SU-DHL-6 (cell line): ENCODE data around the gene PPP1R13L.

Experiments
- H2AFZ ChIP-seq: fragments of 200-600 bp; sonication (generic); 2 replicates; pipeline ENCODE4 v1.6.1; 2014; ENCODE audit warnings: low read depth, mild to moderate bottlenecking, moderate library complexity, mixed read lengths, antibody characterized with exemption, low read length; ENCODE audit not compliant: severe bottlenecking
- H3F3A ChIP-seq: fragments of 200-600 bp; shearing (Covaris generic); 2 replicates; pipeline ENCODE4 v1.6.0; 2016; ENCODE audit warnings: antibody characterized with exemption, mild to moderate bottlenecking; ENCODE audit not compliant: insufficient read depth
- H3K27ac ChIP-seq: fragments of 200-600 bp; sonication (generic); 2 replicates; pipeline ENCODE4 v1.5.1; 2016; ENCODE audit warnings: low read depth, mild to moderate bottlenecking, low read length, moderate library complexity, mixed read lengths
- H3K27me3 ChIP-seq: fragments of 200-600 bp; sonication (generic), shearing (Covaris generic); 2 replicates; pipeline ENCODE4 v1.6.0; 2014; ENCODE audit warnings: mild to moderate bottlenecking, low read length
- H3K36me3 ChIP-seq: fragments of 200-600 bp; sonication (generic); 2 replicates; pipeline ENCODE4 v1.6.1; 2014; ENCODE audit warnings: mild to moderate bottlenecking, low read length, mixed read lengths
- H3K4me2 ChIP-seq: fragments of 300-600, 200-600 bp; shearing (Covaris generic), sonication (generic); 2 replicates; pipeline ENCODE4 v1.6.0; 2014; ENCODE audit warnings: low read length, low read depth, mild to moderate bottlenecking; ENCODE audit not compliant: poor library complexity, severe bottlenecking
- H3K4me3 ChIP-seq: fragments of 200-600 bp; sonication (generic); 2 replicates; pipeline ENCODE4 v1.5.1; 2014; ENCODE audit warnings: antibody characterized with exemption, low read length, mild to moderate bottlenecking, mixed read lengths; ENCODE audit not compliant: insufficient read depth, poor library complexity, severe bottlenecking
- H3K79me2 ChIP-seq: fragments of 200-600 bp; sonication (generic); 2 replicates; pipeline ENCODE4 v1.6.1; 2014; ENCODE audit warnings: mild to moderate bottlenecking, low read length, moderate library complexity; ENCODE audit not compliant: insufficient read depth
- H3K9ac ChIP-seq: fragments of 200-600 bp; sonication (generic); 2 replicates; pipeline ENCODE4 v1.7.0; 2014; ENCODE audit warnings: mild to moderate bottlenecking, low read length
- H3K9me2 ChIP-seq: fragments of 200-600 bp; sonication (generic); replicated peaks from 2 replicates; pipeline ENCODE4 v1.6.1; 2014; ENCODE audit warnings: low read length; ENCODE audit not compliant: insufficient read depth
- H3K9me3 ChIP-seq: fragments of 200-600 bp; sonication (generic); 2 replicates; pipeline ENCODE4 v1.6.1; 2014; ENCODE audit warnings: low read length, mixed read lengths; ENCODE audit not compliant: insufficient read depth
- H4K20me1 ChIP-seq: fragments of 200-600 bp; sonication (generic); 2 replicates; pipeline ENCODE4 v1.6.1; 2014; ENCODE audit warnings: low read depth, mild to moderate bottlenecking, antibody characterized with exemption, low read length, moderate library complexity, mixed read lengths
- EZH2phosphoT487 ChIP-seq: fragments of 200-600 bp; sonication (generic), shearing (Covaris generic); conservative IDR thresholded peaks from 2 replicates; pipeline ENCODE4 v1.6.1; 2018; ENCODE audit warnings: mild to moderate bottlenecking, antibody characterized with exemption, low read length, moderate library complexity, mixed read lengths
- TF ChIP-seq, protein P1 (sequence below): fragments of 200-600 bp; sonication (generic); IDR thresholded peaks from one replicate; pipeline ENCODE4 v1.5.1; 2017; ENCODE audit warnings: antibody characterized with exemption, mild to moderate bottlenecking, low read length, moderate library complexity; ENCODE audit not compliant: insufficient read depth, poor library complexity, severe bottlenecking

The PPP1R13L gene

DNA sequence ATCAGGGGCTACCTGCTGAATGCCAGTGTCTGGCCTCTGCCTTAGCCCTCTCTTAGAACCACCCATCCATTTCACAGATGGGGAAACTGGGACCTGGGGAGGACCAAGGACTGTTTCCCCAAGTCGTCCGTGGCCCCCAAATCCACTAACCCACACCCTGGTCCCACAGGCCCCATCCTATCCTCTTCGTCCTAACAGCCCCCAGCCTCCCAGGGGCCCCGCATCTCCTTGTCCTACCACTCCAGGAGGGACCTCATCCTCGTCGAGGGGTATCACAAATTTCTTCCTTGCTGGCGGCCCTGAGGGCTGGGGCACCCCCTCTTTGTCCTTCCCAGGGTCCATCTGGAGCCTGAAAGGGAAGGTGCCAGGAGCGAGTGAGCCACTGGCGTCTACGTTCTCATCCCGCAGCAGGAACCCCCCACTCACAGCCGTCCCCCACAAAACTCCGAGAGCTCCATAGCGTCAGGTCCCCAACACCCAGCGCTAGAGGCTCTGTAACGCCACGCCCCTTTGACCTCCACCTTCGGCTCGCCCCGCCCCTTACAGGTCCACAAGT lies 18.2 kb upstream of the PPP1R13L start:
- H3K27ac ChIP-seq = peak overlapping the region; percentile 30; the same call in 1 of the 2 replicates

DNA sequence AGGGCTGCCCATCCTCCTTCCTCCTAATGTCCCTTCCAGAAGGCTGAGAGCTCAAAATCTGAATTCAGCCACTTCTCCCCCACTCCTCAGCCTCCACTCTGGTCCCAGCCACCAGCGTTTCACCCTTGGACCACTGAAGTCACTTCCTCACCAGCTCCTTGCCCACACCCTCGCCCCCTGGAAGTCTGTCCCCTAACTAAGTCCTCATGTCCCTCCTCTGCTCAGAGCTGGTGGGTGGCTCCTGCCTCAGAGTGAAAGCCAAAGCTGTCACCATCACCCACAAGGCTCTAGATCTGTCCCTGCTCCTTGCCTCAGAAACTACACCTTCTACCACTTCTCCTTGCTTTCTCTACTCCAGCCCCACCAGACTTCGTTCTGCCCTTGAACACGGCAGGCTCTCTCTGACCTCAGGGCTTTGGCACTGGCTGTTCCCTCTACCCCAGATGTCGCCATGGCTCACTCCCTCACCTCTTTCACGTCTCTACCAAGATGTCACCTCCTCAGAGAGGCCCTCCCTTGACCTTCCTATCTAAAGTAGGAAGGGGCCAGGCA lies 17.2 kb upstream of the PPP1R13L start:
- Histone ChIP-seq H3K27me3 (no peaks in the 10 kb centered on the region), H4K20me1 (no peaks in the 10 kb centered on the region), H3K9me3 (no peaks in the 10 kb centered on the region), H3K9me2 (no peaks in the 10 kb centered on the region), H3K36me3 (no peaks in the 10 kb centered on the region), H3K79me2 (no peaks in the 10 kb centered on the region), H3K4me2 (peak overlapping the region; percentile 91), H3K9ac (no peak overlapping the region; the same call in 1 of the 2 replicates), H3K27ac (no peak overlapping the region), H3K4me3 (no peak overlapping the region), H3F3A (peaks cover 16% of the 10 kb centered on the region), H2AFZ (no peak overlapping the region)
- TF ChIP-seq, protein P1, sequence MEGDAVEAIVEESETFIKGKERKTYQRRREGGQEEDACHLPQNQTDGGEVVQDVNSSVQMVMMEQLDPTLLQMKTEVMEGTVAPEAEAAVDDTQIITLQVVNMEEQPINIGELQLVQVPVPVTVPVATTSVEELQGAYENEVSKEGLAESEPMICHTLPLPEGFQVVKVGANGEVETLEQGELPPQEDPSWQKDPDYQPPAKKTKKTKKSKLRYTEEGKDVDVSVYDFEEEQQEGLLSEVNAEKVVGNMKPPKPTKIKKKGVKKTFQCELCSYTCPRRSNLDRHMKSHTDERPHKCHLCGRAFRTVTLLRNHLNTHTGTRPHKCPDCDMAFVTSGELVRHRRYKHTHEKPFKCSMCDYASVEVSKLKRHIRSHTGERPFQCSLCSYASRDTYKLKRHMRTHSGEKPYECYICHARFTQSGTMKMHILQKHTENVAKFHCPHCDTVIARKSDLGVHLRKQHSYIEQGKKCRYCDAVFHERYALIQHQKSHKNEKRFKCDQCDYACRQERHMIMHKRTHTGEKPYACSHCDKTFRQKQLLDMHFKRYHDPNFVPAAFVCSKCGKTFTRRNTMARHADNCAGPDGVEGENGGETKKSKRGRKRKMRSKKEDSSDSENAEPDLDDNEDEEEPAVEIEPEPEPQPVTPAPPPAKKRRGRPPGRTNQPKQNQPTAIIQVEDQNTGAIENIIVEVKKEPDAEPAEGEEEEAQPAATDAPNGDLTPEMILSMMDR = no peak
- TF ChIP-seq EZH2phosphoT487 = no peak

More for the DNA sequence above, 18.2 kb upstream of the PPP1R13L start:
- H3K9ac ChIP-seq = peak overlapping the region; percentile 71
- no peaks in the 10 kb centered on the region for H3K36me3 ChIP-seq
- no peaks in the 10 kb centered on the region for H3K27me3 ChIP-seq
- TF ChIP-seq EZH2phosphoT487 = no peak
- TF ChIP-seq, protein P1 = no peak
- H2AFZ ChIP-seq = peak overlapping the region; percentile 61
- H3K79me2 ChIP-seq = no peaks in the 10 kb centered on the region
- no peaks in the 10 kb centered on the region for H3K9me3 ChIP-seq
- H3K4me2 ChIP-seq = peak overlapping the region; percentile 91
- H3F3A ChIP-seq = peaks cover 18% of the 10 kb centered on the region
- peak overlapping the region; percentile 64 for H3K4me3 ChIP-seq
- H3K9me2 ChIP-seq = no peaks in the 10 kb centered on the region
- no peaks in the 10 kb centered on the region for H4K20me1 ChIP-seq

GRCh38 chr19:45420871-45421270 lies 16.0 kb upstream of the PPP1R13L start:
- no peaks in the 10 kb centered on the region for H3K36me3 ChIP-seq
- H3K79me2 ChIP-seq = no peaks in the 10 kb centered on the region
- H3K27ac ChIP-seq = no peak overlapping the region; the same call in 1 of the 2 replicates
- no peak overlapping the region for H2AFZ ChIP-seq
- no peaks in the 10 kb centered on the region for H4K20me1 ChIP-seq
- peaks cover 15% of the 10 kb centered on the region for H3F3A ChIP-seq
- H3K9me3 ChIP-seq = no peaks in the 10 kb centered on the region
- H3K9ac ChIP-seq = no peak overlapping the region
- H3K9me2 ChIP-seq = no peaks in the 10 kb centered on the region
- H3K4me2 ChIP-seq = no peak overlapping the region
- no peaks in the 10 kb centered on the region for H3K27me3 ChIP-seq
- no peak overlapping the region for H3K4me3 ChIP-seq
- TF ChIP-seq, protein P1 = no peak
- no peak for TF ChIP-seq EZH2phosphoT487
